ENCODE data around the gene SLC16A4.

- TF ChIP-seq CTCF (IDR thresholded peaks at IDR 0.05) (no peak), ZFX (IDR thresholded peaks at IDR 0.05; ENCODE audit: borderline replicate concordance) (no peak)
These were observed 3.1 kb upstream of the SLC16A4 start for GRCh38 chr1:110393691-110394492.
